ENCODE results near the gene UQCRC2. TPM values are rescaled to one million over a fixed set of nuclear protein-coding genes. Genes with fewer than 3 reads are reported as not detected.

UQCRC2 gene
- total and polyA plus RNA-seq, 11 donors = 153 to 1,082 (median 700) TPM

- no peak for DNase-seq
- H3K9me3 ChIP-seq = no peaks in the 10 kb centered on the region
- H3K27ac ChIP-seq = no peak overlapping the region
- peaks cover 2 to 97% (median 85%) of the 10 kb centered on the region in 9 donors for H3K36me3 ChIP-seq
- TF ChIP-seq CTCF (IDR thresholded peaks at IDR 0.05) (no peak), POLR2A (IDR thresholded peaks at IDR 0.05) (no peak)
- peaks cover 4 to 18% (median 11%) of the 10 kb centered on the region in 12 donors for H3K4me1 ChIP-seq
- no peak for ATAC-seq
- H3K4me3 ChIP-seq = no peak overlapping the region
- WGBS, 4 donors = 88 to 96% (median 93%) methylated on average over 5 of the region's 5 CpGs
- intact Hi-C loops (cut with DNase I) = no loop called here
- H3K27me3 ChIP-seq = no peaks in the 10 kb centered on the region
Measured at GRCh38 chr16:21982108-21982507, 28.9 kb downstream of the UQCRC2 start.

GRCh38 chr16:21984062-21984461, 30.9 kb downstream of the UQCRC2 start:
- WGBS, 4 donors = 76 to 83% (median 80%) methylated on average over 3 of the region's 3 CpGs
- peaks cover 4 to 30% (median 19%) of the 10 kb centered on the region in 12 donors for H3K4me1 ChIP-seq
- ATAC-seq (no peak), DNase-seq (no peak)
- peaks cover 2 to 77% (median 65%) of the 10 kb centered on the region in 9 donors for H3K36me3 ChIP-seq
- H3K9me3 ChIP-seq = no peaks in the 10 kb centered on the region
- H3K27ac ChIP-seq = no peak overlapping the region
- intact Hi-C loops (cut with DNase I) = loop anchor here in 1 of 10 donors (2.0 kb wide), 1 partner anchor 19 kb away; no protein-coding TSS in a partner anchor
- no peaks in the 10 kb centered on the region for H3K27me3 ChIP-seq
- TF ChIP-seq CTCF (IDR thresholded peaks at IDR 0.05) = no peak
- no peak overlapping the region for H3K4me3 ChIP-seq

DNA sequence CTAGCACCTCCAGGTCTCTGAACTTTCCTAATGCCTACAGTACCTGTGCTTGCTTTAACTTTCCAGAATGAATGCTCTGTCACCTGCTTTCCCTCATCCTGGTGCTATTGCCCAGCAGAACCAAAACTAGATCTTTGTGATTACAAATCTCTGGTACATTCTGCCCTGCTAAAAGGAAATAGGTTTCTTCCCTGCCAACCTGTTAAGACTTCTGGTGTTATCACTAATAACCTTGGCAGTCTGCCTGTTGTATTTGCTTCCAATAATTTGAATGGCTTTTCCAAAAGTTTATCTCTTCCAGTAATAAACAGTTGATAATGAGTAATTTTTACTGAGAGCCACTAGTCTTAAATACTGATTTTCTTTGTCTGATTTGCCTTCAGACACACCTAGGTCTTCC, 32.4 kb downstream of the UQCRC2 start:
- no peak for ATAC-seq
- Histone ChIP-seq H3K27me3 (no peaks in the 10 kb centered on the region), H3K4me1 (peaks cover 5 to 44% (median 32%) of the 10 kb centered on the region in 12 donors), H3K27ac (peak overlapping the region in 3 of 12 donors; percentile 2 to 20 (median 9)), H3K4me3 (no peak overlapping the region), H3K36me3 (peaks cover 0 to 63% (median 51%) of the 10 kb centered on the region in 9 donors), H3K9me3 (no peaks in the 10 kb centered on the region)
- TF ChIP-seq POLR2A (IDR thresholded peaks at IDR 0.05) (no peak), CTCF (IDR thresholded peaks at IDR 0.05) (no peak)
- intact Hi-C loops (cut with DNase I) = loop anchor here in 2 of 10 donors (2.0 to 5.0 kb wide), 2 partner anchors 21 to 33 kb away; partner anchors contain the start of gene UQCRC2 (in 2 of the 2)
- DNase-seq = no peak

GRCh38 chr16:21986692-21987246, 33.6 kb downstream of the UQCRC2 start:
- H3K9me3 ChIP-seq = no peaks in the 10 kb centered on the region
- no peak overlapping the region for H3K4me3 ChIP-seq
- TF ChIP-seq CTCF (IDR thresholded peaks at IDR 0.05) = no peak
- no peak for TF ChIP-seq POLR2A (IDR thresholded peaks at IDR 0.05)
- WGBS, 4 donors = 80 to 86% (median 82%) methylated on average over 4 of the region's 4 CpGs
- peak in 1 of 4 donors; percentile 19 for ATAC-seq
- no peaks in the 10 kb centered on the region for H3K27me3 ChIP-seq
- intact Hi-C loops (cut with DNase I) = loop anchor here in 2 of 10 donors (5.0 kb wide), 1 partner anchor 34 kb away; the partner anchor contains the start of gene UQCRC2 (in 2 of the 2)
- peaks cover 7 to 57% (median 40%) of the 10 kb centered on the region in 12 donors for H3K4me1 ChIP-seq
- no peak for DNase-seq
- H3K36me3 ChIP-seq = peaks cover 0 to 50% (median 38%) of the 10 kb centered on the region in 9 donors
- H3K27ac ChIP-seq = peak overlapping the region in 2 of 12 donors; percentile 3 to 20
